ENCODE results near the gene ERAS. TPM values are rescaled to one million over a fixed set of nuclear protein-coding genes. Genes with fewer than 3 reads are reported as not detected.
"Not testable (repeated sequence)": the region's sequence is repeated elsewhere in the genome, so short reads cannot be mapped to it uniquely, and the experiment has no call there.

Gene ERAS
- total RNA-seq, 1 donor from 2014 or later, result not detected

DNA sequence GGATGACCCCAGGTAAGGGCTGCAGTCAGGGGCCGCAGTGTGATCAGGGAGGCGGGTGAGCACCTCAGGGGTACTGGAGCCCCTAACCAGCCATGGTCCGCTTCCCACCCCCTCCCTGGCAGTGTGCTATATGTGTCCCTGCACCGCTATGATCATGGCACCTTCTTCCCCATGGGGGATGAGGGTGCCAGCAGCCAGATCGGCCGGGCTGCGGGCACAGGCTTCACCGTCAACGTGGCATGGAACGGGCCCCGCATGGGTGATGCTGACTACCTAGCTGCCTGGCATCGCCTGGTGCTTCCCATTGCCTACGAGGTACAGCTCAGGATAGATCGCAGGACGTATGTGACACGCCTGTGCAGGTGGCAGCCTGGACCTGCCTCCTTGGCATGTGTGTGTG, 8.2 kb upstream of the ERAS start:
- no peaks in the 10 kb centered on the region for H3K27me3 ChIP-seq (ENCODE audit: insufficient read depth, low read length)
- H4K20me1 ChIP-seq (ENCODE audit: insufficient read depth, low read length), result no peaks in the 10 kb centered on the region
- Mint-ChIP-seq H3K36me3 (ENCODE audit: low read depth, unreplicated experiment) (no peaks in the 10 kb centered on the region), H3K9me3 (ENCODE audit: unreplicated experiment) (no peaks in the 10 kb centered on the region), H3K4me1 (ENCODE audit: low read depth, unreplicated experiment) (no peaks in the 10 kb centered on the region), H3K4me3 (ENCODE audit: unreplicated experiment) (no peak overlapping the region), H3K27me3 (ENCODE audit: low read depth, unreplicated experiment) (no peaks in the 10 kb centered on the region), H3K27ac (ENCODE audit: unreplicated experiment) (no peak overlapping the region)
- no peak overlapping the region for H3K4me2 ChIP-seq (ENCODE audit: low read length)
- H2AFZ ChIP-seq (ENCODE audit: low read depth, low read length), result no peak overlapping the region
- DNase-seq (ENCODE audit: low read depth) (no peak), FAIRE-seq (no peak)
- H3K9ac ChIP-seq (ENCODE audit: low read length), result no peak overlapping the region
- H3K4me1 ChIP-seq (ENCODE audit: insufficient read depth, low read length), result no peaks in the 10 kb centered on the region
- H3K36me3 ChIP-seq (ENCODE audit: insufficient read depth, low read length), result no peaks in the 10 kb centered on the region
- no peak overlapping the region for H3K27ac ChIP-seq (ENCODE audit: low read depth, low read length)
- H3K4me3 ChIP-seq (ENCODE audit: insufficient read depth, low read depth, low read length), result no peak overlapping the region
- TF ChIP-seq EZH2 (IDR thresholded peaks at IDR 0.05; ENCODE audit: insufficient read depth, low read length) (no peak), CTCF (IDR thresholded peaks at IDR 0.05; ENCODE audit: insufficient read depth, low read depth, low read length) (no peak)
- H3K9me3 ChIP-seq (ENCODE audit: insufficient read depth, low read depth, low read length), result no peaks in the 10 kb centered on the region
- H3K79me2 ChIP-seq (ENCODE audit: insufficient read depth, low read length), result no peaks in the 10 kb centered on the region

GRCh38 chrX:48818866-48819265, 7.4 kb upstream of the ERAS start:
- H3K79me2 ChIP-seq (ENCODE audit: insufficient read depth, low read length), result no peaks in the 10 kb centered on the region
- FAIRE-seq (no peak), DNase-seq (ENCODE audit: low read depth) (no peak)
- Mint-ChIP-seq H3K36me3 (ENCODE audit: low read depth, unreplicated experiment) (no peaks in the 10 kb centered on the region), H3K4me3 (ENCODE audit: unreplicated experiment) (no peak overlapping the region), H3K9me3 (ENCODE audit: unreplicated experiment) (no peaks in the 10 kb centered on the region), H3K27me3 (ENCODE audit: low read depth, unreplicated experiment) (no peaks in the 10 kb centered on the region), H3K4me1 (ENCODE audit: low read depth, unreplicated experiment) (no peaks in the 10 kb centered on the region), H3K27ac (ENCODE audit: unreplicated experiment) (no peak overlapping the region)
- no peaks in the 10 kb centered on the region for H3K27me3 ChIP-seq (ENCODE audit: insufficient read depth, low read length)
- H3K4me1 ChIP-seq (ENCODE audit: insufficient read depth, low read length), result no peaks in the 10 kb centered on the region
- H4K20me1 ChIP-seq (ENCODE audit: insufficient read depth, low read length), result no peaks in the 10 kb centered on the region
- H3K36me3 ChIP-seq (ENCODE audit: insufficient read depth, low read length), result no peaks in the 10 kb centered on the region
- no peak overlapping the region for H3K4me3 ChIP-seq (ENCODE audit: insufficient read depth, low read depth, low read length)
- TF ChIP-seq EZH2 (IDR thresholded peaks at IDR 0.05; ENCODE audit: insufficient read depth, low read length) (no peak), CTCF (IDR thresholded peaks at IDR 0.05; ENCODE audit: insufficient read depth, low read depth, low read length) (no peak)
- H2AFZ ChIP-seq (ENCODE audit: low read depth, low read length), result no peak overlapping the region
- H3K9me3 ChIP-seq (ENCODE audit: insufficient read depth, low read depth, low read length), result no peaks in the 10 kb centered on the region
- no peak overlapping the region for H3K4me2 ChIP-seq (ENCODE audit: low read length)
- no peak overlapping the region for H3K9ac ChIP-seq (ENCODE audit: low read length)
- no peak overlapping the region for H3K27ac ChIP-seq (ENCODE audit: low read depth, low read length)

DNA sequence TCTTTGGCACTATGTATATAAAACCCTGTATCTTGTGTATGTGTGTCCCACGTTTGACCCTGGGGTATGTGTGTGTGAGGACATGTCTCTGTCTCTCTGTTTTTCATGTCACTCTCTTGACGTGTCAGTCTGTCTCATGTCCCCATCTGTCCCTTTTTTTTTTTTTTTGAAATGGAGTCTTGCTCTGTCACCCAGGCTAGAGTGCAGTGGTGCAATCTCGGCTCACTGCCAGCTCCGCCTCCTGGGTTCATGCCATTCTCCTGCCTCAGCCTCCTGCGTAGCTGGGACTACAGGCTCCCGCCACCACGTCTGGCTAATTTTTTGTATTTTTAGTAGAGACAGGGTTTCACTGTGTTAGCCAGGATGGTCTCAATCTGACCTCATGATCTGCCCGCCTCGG, 6.9 kb upstream of the ERAS start:
- H3K4me1 ChIP-seq (ENCODE audit: insufficient read depth, low read length); H4K20me1 ChIP-seq (ENCODE audit: insufficient read depth, low read length); H3K27ac ChIP-seq (ENCODE audit: low read depth, low read length); H3K79me2 ChIP-seq (ENCODE audit: insufficient read depth, low read length); H3K9me3 ChIP-seq (ENCODE audit: insufficient read depth, low read depth, low read length); H3K4me3 ChIP-seq (ENCODE audit: insufficient read depth, low read depth, low read length); H3K4me3 Mint-ChIP-seq (ENCODE audit: unreplicated experiment); FAIRE-seq; H3K27ac Mint-ChIP-seq (ENCODE audit: unreplicated experiment); H3K36me3 ChIP-seq (ENCODE audit: insufficient read depth, low read length); H3K4me2 ChIP-seq (ENCODE audit: low read length); H3K9me3 Mint-ChIP-seq (ENCODE audit: unreplicated experiment); H3K27me3 ChIP-seq (ENCODE audit: insufficient read depth, low read length); H3K4me1 Mint-ChIP-seq (ENCODE audit: low read depth, unreplicated experiment); H3K27me3 Mint-ChIP-seq (ENCODE audit: low read depth, unreplicated experiment); H3K36me3 Mint-ChIP-seq (ENCODE audit: low read depth, unreplicated experiment); H2AFZ ChIP-seq (ENCODE audit: low read depth, low read length); DNase-seq (ENCODE audit: low read depth); H3K9ac ChIP-seq (ENCODE audit: low read length): not testable (repeated sequence)
